SU-DHL-6 (cell line): Measurements from ENCODE around the gene PSEN2.

Experiments
- H2AFZ ChIP-seq: fragments of 200-600 bp; sonication (generic); 2 replicates; pipeline ENCODE4 v1.6.1; 2014; ENCODE audit warnings: low read depth, mild to moderate bottlenecking, moderate library complexity, mixed read lengths, antibody characterized with exemption, low read length; ENCODE audit not compliant: severe bottlenecking
- H3F3A ChIP-seq: fragments of 200-600 bp; shearing (Covaris generic); 2 replicates; pipeline ENCODE4 v1.6.0; 2016; ENCODE audit warnings: antibody characterized with exemption, mild to moderate bottlenecking; ENCODE audit not compliant: insufficient read depth
- H3K27ac ChIP-seq: fragments of 200-600 bp; sonication (generic); 2 replicates; pipeline ENCODE4 v1.5.1; 2016; ENCODE audit warnings: low read depth, mild to moderate bottlenecking, low read length, moderate library complexity, mixed read lengths
- H3K27me3 ChIP-seq: fragments of 200-600 bp; sonication (generic), shearing (Covaris generic); 2 replicates; pipeline ENCODE4 v1.6.0; 2014; ENCODE audit warnings: mild to moderate bottlenecking, low read length
- H3K36me3 ChIP-seq: fragments of 200-600 bp; sonication (generic); 2 replicates; pipeline ENCODE4 v1.6.1; 2014; ENCODE audit warnings: mild to moderate bottlenecking, low read length, mixed read lengths
- H3K4me2 ChIP-seq: fragments of 300-600, 200-600 bp; shearing (Covaris generic), sonication (generic); 2 replicates; pipeline ENCODE4 v1.6.0; 2014; ENCODE audit warnings: low read length, low read depth, mild to moderate bottlenecking; ENCODE audit not compliant: poor library complexity, severe bottlenecking
- H3K4me3 ChIP-seq: fragments of 200-600 bp; sonication (generic); 2 replicates; pipeline ENCODE4 v1.5.1; 2014; ENCODE audit warnings: antibody characterized with exemption, low read length, mild to moderate bottlenecking, mixed read lengths; ENCODE audit not compliant: insufficient read depth, poor library complexity, severe bottlenecking
- H3K79me2 ChIP-seq: fragments of 200-600 bp; sonication (generic); 2 replicates; pipeline ENCODE4 v1.6.1; 2014; ENCODE audit warnings: mild to moderate bottlenecking, low read length, moderate library complexity; ENCODE audit not compliant: insufficient read depth
- H3K9ac ChIP-seq: fragments of 200-600 bp; sonication (generic); 2 replicates; pipeline ENCODE4 v1.7.0; 2014; ENCODE audit warnings: mild to moderate bottlenecking, low read length
- H3K9me2 ChIP-seq: fragments of 200-600 bp; sonication (generic); replicated peaks from 2 replicates; pipeline ENCODE4 v1.6.1; 2014; ENCODE audit warnings: low read length; ENCODE audit not compliant: insufficient read depth
- H3K9me3 ChIP-seq: fragments of 200-600 bp; sonication (generic); 2 replicates; pipeline ENCODE4 v1.6.1; 2014; ENCODE audit warnings: low read length, mixed read lengths; ENCODE audit not compliant: insufficient read depth
- H4K20me1 ChIP-seq: fragments of 200-600 bp; sonication (generic); 2 replicates; pipeline ENCODE4 v1.6.1; 2014; ENCODE audit warnings: low read depth, mild to moderate bottlenecking, antibody characterized with exemption, low read length, moderate library complexity, mixed read lengths
- EZH2phosphoT487 ChIP-seq: fragments of 200-600 bp; sonication (generic), shearing (Covaris generic); conservative IDR thresholded peaks from 2 replicates; pipeline ENCODE4 v1.6.1; 2018; ENCODE audit warnings: mild to moderate bottlenecking, antibody characterized with exemption, low read length, moderate library complexity, mixed read lengths
- TF ChIP-seq, protein P1 (sequence below): fragments of 200-600 bp; sonication (generic); IDR thresholded peaks from one replicate; pipeline ENCODE4 v1.5.1; 2017; ENCODE audit warnings: antibody characterized with exemption, mild to moderate bottlenecking, low read length, moderate library complexity; ENCODE audit not compliant: insufficient read depth, poor library complexity, severe bottlenecking

The PSEN2 gene

DNA sequence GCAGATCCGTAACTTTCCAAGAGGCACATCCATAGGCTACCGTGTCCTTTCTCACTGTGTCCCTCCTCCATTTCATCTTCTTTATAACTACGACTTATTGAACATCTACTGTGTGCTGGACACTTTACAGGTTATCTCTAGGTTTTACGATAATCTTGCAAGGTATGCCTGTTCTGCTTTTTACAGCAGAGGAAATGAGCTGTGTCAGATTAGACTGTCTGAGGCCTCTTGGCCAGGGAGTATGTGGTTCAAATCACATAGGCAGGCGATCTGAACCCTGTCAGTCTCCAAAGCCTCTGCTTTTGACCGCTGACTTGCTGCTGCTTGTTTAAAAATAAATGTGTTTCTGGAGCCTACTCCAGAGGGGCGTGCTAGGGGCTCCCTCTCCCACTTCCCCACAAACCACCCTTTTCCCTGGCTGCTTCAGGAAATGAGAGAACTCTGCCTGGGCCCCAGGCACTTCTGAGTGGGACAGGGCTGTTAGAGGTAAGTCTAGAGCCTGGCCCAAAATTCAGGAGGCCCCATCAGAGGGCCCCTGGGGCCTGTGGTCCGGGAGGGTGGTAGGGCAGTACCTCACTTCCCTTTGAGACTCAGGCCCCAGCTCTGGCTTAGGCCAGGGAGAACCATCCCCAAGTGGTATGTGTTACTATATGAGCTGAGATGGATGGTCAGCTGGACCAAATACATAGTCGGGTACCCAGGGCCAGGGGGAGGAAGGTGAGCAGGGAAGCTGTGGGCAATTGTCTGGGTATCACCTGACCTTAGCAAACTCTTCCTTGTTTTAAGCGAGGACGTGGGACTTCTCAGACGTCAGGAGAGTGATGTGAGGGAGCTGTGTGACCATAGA lies 4.4 kb downstream of the PSEN2 start:
- no peak overlapping the region for H3K4me2 ChIP-seq
- no peaks in the 10 kb centered on the region for H3K9me2 ChIP-seq
- no peak overlapping the region for H3K4me3 ChIP-seq
- no peak overlapping the region for H3K27ac ChIP-seq
- no peaks in the 10 kb centered on the region for H3K79me2 ChIP-seq
- no peak overlapping the region for H2AFZ ChIP-seq
- no peaks in the 10 kb centered on the region for H3F3A ChIP-seq
- no peaks in the 10 kb centered on the region for H3K27me3 ChIP-seq
- no peaks in the 10 kb centered on the region for H3K36me3 ChIP-seq
- TF ChIP-seq, protein P1, sequence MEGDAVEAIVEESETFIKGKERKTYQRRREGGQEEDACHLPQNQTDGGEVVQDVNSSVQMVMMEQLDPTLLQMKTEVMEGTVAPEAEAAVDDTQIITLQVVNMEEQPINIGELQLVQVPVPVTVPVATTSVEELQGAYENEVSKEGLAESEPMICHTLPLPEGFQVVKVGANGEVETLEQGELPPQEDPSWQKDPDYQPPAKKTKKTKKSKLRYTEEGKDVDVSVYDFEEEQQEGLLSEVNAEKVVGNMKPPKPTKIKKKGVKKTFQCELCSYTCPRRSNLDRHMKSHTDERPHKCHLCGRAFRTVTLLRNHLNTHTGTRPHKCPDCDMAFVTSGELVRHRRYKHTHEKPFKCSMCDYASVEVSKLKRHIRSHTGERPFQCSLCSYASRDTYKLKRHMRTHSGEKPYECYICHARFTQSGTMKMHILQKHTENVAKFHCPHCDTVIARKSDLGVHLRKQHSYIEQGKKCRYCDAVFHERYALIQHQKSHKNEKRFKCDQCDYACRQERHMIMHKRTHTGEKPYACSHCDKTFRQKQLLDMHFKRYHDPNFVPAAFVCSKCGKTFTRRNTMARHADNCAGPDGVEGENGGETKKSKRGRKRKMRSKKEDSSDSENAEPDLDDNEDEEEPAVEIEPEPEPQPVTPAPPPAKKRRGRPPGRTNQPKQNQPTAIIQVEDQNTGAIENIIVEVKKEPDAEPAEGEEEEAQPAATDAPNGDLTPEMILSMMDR: no peak
- no peak for TF ChIP-seq EZH2phosphoT487
- H3K9ac ChIP-seq: no peak overlapping the region
- no peaks in the 10 kb centered on the region for H3K9me3 ChIP-seq
- no peaks in the 10 kb centered on the region for H4K20me1 ChIP-seq

GRCh38 chr1:226875641-226876295 lies 5.4 kb downstream of the PSEN2 start:
- H3K9me3 ChIP-seq: no peaks in the 10 kb centered on the region
- H3K27me3 ChIP-seq: no peaks in the 10 kb centered on the region
- H3K36me3 ChIP-seq: no peaks in the 10 kb centered on the region
- H3K4me2 ChIP-seq: no peak overlapping the region
- no peaks in the 10 kb centered on the region for H3F3A ChIP-seq
- no peaks in the 10 kb centered on the region for H3K9me2 ChIP-seq
- no peak overlapping the region for H3K9ac ChIP-seq
- no peak overlapping the region for H3K4me3 ChIP-seq
- H2AFZ ChIP-seq: no peak overlapping the region
- TF ChIP-seq EZH2phosphoT487: no peak
- TF ChIP-seq, protein P1: no peak
- no peaks in the 10 kb centered on the region for H3K79me2 ChIP-seq
- no peaks in the 10 kb centered on the region for H4K20me1 ChIP-seq
- H3K27ac ChIP-seq: no peak overlapping the region

GRCh38 chr1:226877669-226878068 lies 7.3 kb downstream of the PSEN2 start:
- H3K4me2 ChIP-seq: no peak overlapping the region
- H3K9me3 ChIP-seq: no peaks in the 10 kb centered on the region
- H2AFZ ChIP-seq: no peak overlapping the region
- no peaks in the 10 kb centered on the region for H4K20me1 ChIP-seq
- no peak overlapping the region for H3K9ac ChIP-seq
- H3F3A ChIP-seq: no peaks in the 10 kb centered on the region
- no peaks in the 10 kb centered on the region for H3K9me2 ChIP-seq
- H3K36me3 ChIP-seq: no peaks in the 10 kb centered on the region
- no peak overlapping the region for H3K4me3 ChIP-seq
- TF ChIP-seq, protein P1: no peak
- TF ChIP-seq EZH2phosphoT487: no peak
- no peaks in the 10 kb centered on the region for H3K27me3 ChIP-seq
- H3K79me2 ChIP-seq: no peaks in the 10 kb centered on the region
- no peak overlapping the region for H3K27ac ChIP-seq
